Measurements from ENCODE around the gene EHBP1. TPM values are rescaled to one million over a fixed set of nuclear protein-coding genes. Genes with fewer than 3 reads are reported as not detected.

Gene EHBP1
- total RNA-seq, 1 donor from 2014 or later, result 46.5 TPM

- Mint-ChIP-seq H3K4me1 (ENCODE audit: unreplicated experiment) (no peaks in the 10 kb centered on the region), H3K36me3 (ENCODE audit: unreplicated experiment) (peaks cover 1% of the 10 kb centered on the region), H3K27me3 (ENCODE audit: unreplicated experiment) (no peaks in the 10 kb centered on the region), H3K27ac (ENCODE audit: unreplicated experiment) (no peak overlapping the region), H3K9me3 (ENCODE audit: unreplicated experiment) (no peaks in the 10 kb centered on the region), H3K4me3 (ENCODE audit: unreplicated experiment) (no peak overlapping the region)
- no peak for TF ChIP-seq CTCF (IDR thresholded peaks at IDR 0.05)
- DNase-seq (ENCODE audit: extremely low spot score, unreplicated experiment), result no peak
Observed at GRCh38 chr2:62972601-62973000, 267.1 kb downstream of the EHBP1 start.

GRCh38 chr2:62974999-62975398 lies 269.5 kb downstream of the EHBP1 start:
- no peak for DNase-seq (ENCODE audit: extremely low spot score, unreplicated experiment)
- Mint-ChIP-seq H3K4me1 (ENCODE audit: unreplicated experiment) (no peaks in the 10 kb centered on the region), H3K9me3 (ENCODE audit: unreplicated experiment) (no peaks in the 10 kb centered on the region), H3K27me3 (ENCODE audit: unreplicated experiment) (no peaks in the 10 kb centered on the region), H3K4me3 (ENCODE audit: unreplicated experiment) (no peak overlapping the region), H3K27ac (ENCODE audit: unreplicated experiment) (no peak overlapping the region), H3K36me3 (ENCODE audit: unreplicated experiment) (peaks cover 1% of the 10 kb centered on the region)
- no peak for TF ChIP-seq CTCF (IDR thresholded peaks at IDR 0.05)

GRCh38 chr2:62991605-62992004 lies 286.1 kb downstream of the EHBP1 start:
- TF ChIP-seq CTCF (IDR thresholded peaks at IDR 0.05), result no peak
- H3K9me3 Mint-ChIP-seq (ENCODE audit: unreplicated experiment), result no peaks in the 10 kb centered on the region
- no peaks in the 10 kb centered on the region for H3K4me1 Mint-ChIP-seq (ENCODE audit: unreplicated experiment)
- no peaks in the 10 kb centered on the region for H3K27me3 Mint-ChIP-seq (ENCODE audit: unreplicated experiment)
- H3K36me3 Mint-ChIP-seq (ENCODE audit: unreplicated experiment), result peaks cover 16% of the 10 kb centered on the region
- H3K4me3 Mint-ChIP-seq (ENCODE audit: unreplicated experiment), result no peak overlapping the region
- no peak for DNase-seq (ENCODE audit: extremely low spot score, unreplicated experiment)
- no peak overlapping the region for H3K27ac Mint-ChIP-seq (ENCODE audit: unreplicated experiment)

- no peak for TF ChIP-seq CTCF (IDR thresholded peaks at IDR 0.05)
Observed at GRCh38 chr2:62992561-62992960, 287.0 kb downstream of the EHBP1 start.

GRCh38 chr2:62994206-62994605 lies 288.7 kb downstream of the EHBP1 start:
- Mint-ChIP-seq H3K36me3 (ENCODE audit: unreplicated experiment) (peaks cover 20% of the 10 kb centered on the region), H3K9me3 (ENCODE audit: unreplicated experiment) (no peaks in the 10 kb centered on the region), H3K4me1 (ENCODE audit: unreplicated experiment) (no peaks in the 10 kb centered on the region), H3K27me3 (ENCODE audit: unreplicated experiment) (no peaks in the 10 kb centered on the region), H3K4me3 (ENCODE audit: unreplicated experiment) (no peak overlapping the region), H3K27ac (ENCODE audit: unreplicated experiment) (no peak overlapping the region)
- no peak for TF ChIP-seq CTCF (IDR thresholded peaks at IDR 0.05)
- DNase-seq (ENCODE audit: extremely low spot score, unreplicated experiment), result no peak

More at GRCh38 chr2:62992561-62992960, 287.0 kb downstream of the EHBP1 start:
- no peaks in the 10 kb centered on the region for H3K4me1 Mint-ChIP-seq (ENCODE audit: unreplicated experiment)
- H3K9me3 Mint-ChIP-seq (ENCODE audit: unreplicated experiment), result no peaks in the 10 kb centered on the region
- no peak for DNase-seq (ENCODE audit: extremely low spot score, unreplicated experiment)
- H3K4me3 Mint-ChIP-seq (ENCODE audit: unreplicated experiment), result no peak overlapping the region
- no peaks in the 10 kb centered on the region for H3K27me3 Mint-ChIP-seq (ENCODE audit: unreplicated experiment)
- H3K27ac Mint-ChIP-seq (ENCODE audit: unreplicated experiment), result no peak overlapping the region
- H3K36me3 Mint-ChIP-seq (ENCODE audit: unreplicated experiment), result peaks cover 20% of the 10 kb centered on the region

Measured in osteocyte (in vitro differentiated cells).